Measurements from ENCODE around the gene VPS45. TPM values are rescaled to one million over a fixed set of nuclear protein-coding genes. Genes with fewer than 3 reads are reported as not detected.
"Not testable (repeated sequence)": the region's sequence is repeated elsewhere in the genome, so short reads cannot be mapped to it uniquely, and the experiment has no call there.

The VPS45 gene
- total and polyA plus RNA-seq, 3 donors from 2014 or later: 28.4 to 50.7 (median 50.3) TPM

DNA sequence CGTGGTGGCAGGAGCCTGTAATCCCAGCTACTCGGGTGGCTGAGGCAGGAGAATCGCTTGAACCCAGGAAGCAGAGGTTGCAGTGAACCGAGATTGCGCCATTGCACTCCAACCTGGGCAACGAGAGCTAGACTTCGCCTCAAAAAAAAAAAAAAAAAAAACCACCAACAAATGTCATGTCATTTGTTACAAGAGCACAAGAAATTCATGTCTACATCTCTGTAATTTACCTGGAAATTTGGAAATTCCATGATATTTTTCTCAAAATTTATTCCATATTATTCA lies 16.5 kb upstream of the VPS45 start:
- intact Hi-C loops (cut with DNase I; ENCODE audit: low total_unique reads): loop anchor here (10.0 kb wide), 1 partner anchor 76 kb away; no protein-coding TSS in a partner anchor
- DNase-seq: no peak
- WGBS, 2 donors: 67 to 72% methylated on average over 7 of the region's 7 CpGs
- H3K9me3 ChIP-seq: no peaks in the 10 kb centered on the region
- H3K4me1 ChIP-seq: no peaks in the 10 kb centered on the region
- H3K4me3 ChIP-seq: no peak overlapping the region
- H3K27ac ChIP-seq: no peak overlapping the region
- no peaks in the 10 kb centered on the region for H3K27me3 ChIP-seq
- TF ChIP-seq POLR2A (IDR thresholded peaks at IDR 0.05): no peak
- TF ChIP-seq, protein P1, sequence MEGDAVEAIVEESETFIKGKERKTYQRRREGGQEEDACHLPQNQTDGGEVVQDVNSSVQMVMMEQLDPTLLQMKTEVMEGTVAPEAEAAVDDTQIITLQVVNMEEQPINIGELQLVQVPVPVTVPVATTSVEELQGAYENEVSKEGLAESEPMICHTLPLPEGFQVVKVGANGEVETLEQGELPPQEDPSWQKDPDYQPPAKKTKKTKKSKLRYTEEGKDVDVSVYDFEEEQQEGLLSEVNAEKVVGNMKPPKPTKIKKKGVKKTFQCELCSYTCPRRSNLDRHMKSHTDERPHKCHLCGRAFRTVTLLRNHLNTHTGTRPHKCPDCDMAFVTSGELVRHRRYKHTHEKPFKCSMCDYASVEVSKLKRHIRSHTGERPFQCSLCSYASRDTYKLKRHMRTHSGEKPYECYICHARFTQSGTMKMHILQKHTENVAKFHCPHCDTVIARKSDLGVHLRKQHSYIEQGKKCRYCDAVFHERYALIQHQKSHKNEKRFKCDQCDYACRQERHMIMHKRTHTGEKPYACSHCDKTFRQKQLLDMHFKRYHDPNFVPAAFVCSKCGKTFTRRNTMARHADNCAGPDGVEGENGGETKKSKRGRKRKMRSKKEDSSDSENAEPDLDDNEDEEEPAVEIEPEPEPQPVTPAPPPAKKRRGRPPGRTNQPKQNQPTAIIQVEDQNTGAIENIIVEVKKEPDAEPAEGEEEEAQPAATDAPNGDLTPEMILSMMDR (IDR thresholded peaks at IDR 0.05): no peak
- no peaks in the 10 kb centered on the region for H3K36me3 ChIP-seq (ENCODE audit: low read depth, missing control alignments)

DNA sequence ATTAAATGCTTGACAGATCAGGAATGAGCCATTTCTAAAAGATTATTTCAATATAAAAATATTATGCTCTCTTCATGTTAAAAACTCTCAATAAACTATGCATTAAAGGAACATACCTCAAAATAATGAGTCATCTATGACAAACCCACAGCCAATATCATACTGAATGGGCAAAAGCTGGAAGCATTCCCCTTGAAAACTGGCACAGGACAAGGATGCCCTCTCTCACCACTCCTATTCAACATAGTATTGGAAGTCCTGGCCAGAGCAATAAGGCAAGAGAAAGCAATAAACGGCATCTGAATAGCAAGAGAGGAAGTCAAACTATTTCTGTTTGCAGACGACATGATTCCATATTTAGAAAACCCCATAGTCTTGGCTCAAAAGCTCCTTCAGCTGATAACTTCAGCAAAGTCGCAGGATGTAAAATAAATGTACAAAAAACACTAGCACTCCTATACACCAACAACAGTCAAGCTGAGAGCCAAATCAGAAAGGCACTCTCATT lies 15.6 kb upstream of the VPS45 start:
- H3K36me3 ChIP-seq (ENCODE audit: low read depth, missing control alignments); DNase-seq; H3K4me1 ChIP-seq; H3K27ac ChIP-seq; H3K9me3 ChIP-seq; H3K4me3 ChIP-seq; H3K27me3 ChIP-seq: not testable (repeated sequence)
- 49 to 69% methylated on average over 3 of the region's 3 CpGs for WGBS, 2 donors
- intact Hi-C loops (cut with DNase I; ENCODE audit: low total_unique reads): loop anchor here (10.0 kb wide), 1 partner anchor 77 kb away; no protein-coding TSS in a partner anchor

DNA sequence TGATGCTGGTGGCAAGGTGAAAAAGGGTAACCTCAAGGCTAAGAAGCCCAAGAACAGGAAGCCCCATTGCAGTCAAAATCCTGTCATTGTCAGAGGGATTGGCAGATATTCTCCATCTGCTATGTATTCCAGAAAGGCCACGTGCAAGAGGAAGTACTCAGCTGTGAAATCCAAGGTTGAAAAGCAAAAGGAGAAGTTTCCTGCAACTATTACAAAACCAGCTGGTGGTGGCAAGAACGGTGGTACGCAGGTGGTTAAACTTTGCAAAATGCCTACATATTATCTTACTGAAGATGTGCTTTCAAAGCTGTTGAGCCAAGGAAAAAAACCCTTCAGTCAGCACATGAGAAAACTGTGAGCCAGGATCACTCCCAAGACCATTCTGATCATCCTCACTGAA lies 13.7 kb upstream of the VPS45 start:
- intact Hi-C loops (cut with DNase I; ENCODE audit: low total_unique reads): loop anchor here (10.0 kb wide), 1 partner anchor 79 kb away; no protein-coding TSS in a partner anchor
- Histone ChIP-seq H3K36me3 (ENCODE audit: low read depth, missing control alignments) (no peaks in the 10 kb centered on the region), H3K4me1 (no peaks in the 10 kb centered on the region), H3K4me3 (no peak overlapping the region), H3K27me3 (no peaks in the 10 kb centered on the region), H3K9me3 (no peaks in the 10 kb centered on the region), H3K27ac (no peak overlapping the region)
- WGBS, 2 donors: 65 to 68% methylated on average over 3 of the region's 3 CpGs
- DNase-seq: no peak
- no peak for TF ChIP-seq POLR2A (IDR thresholded peaks at IDR 0.05)
- TF ChIP-seq, protein P1 (IDR thresholded peaks at IDR 0.05): no peak

DNA sequence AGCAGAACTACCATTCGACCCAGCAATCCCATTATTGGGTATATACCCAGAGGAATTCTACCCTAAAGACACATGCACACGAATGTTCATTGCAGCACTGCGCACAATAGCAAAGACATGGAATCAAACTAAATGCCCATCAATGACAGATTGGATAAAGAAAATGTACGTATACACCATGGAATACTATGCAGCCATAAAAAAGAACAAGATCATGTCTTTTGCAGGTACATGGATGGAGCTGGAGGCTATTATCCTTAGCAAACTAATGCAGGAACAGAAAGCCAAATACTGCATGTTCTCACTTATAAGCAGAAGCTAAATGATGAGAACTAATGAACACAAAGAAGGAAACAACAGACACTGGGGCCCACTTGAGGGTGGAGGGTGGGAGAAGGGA lies 12.1 kb upstream of the VPS45 start:
- not testable (repeated sequence) for H3K9me3 ChIP-seq; H3K36me3 ChIP-seq (ENCODE audit: low read depth, missing control alignments); H3K4me3 ChIP-seq; H3K27me3 ChIP-seq; H3K27ac ChIP-seq; DNase-seq; H3K4me1 ChIP-seq
- 83 to 96% methylated on average over 4 of the region's 4 CpGs for WGBS, 2 donors
- intact Hi-C loops (cut with DNase I; ENCODE audit: low total_unique reads): loop anchor here (10.0 kb wide), 1 partner anchor 81 kb away; no protein-coding TSS in a partner anchor

DNA sequence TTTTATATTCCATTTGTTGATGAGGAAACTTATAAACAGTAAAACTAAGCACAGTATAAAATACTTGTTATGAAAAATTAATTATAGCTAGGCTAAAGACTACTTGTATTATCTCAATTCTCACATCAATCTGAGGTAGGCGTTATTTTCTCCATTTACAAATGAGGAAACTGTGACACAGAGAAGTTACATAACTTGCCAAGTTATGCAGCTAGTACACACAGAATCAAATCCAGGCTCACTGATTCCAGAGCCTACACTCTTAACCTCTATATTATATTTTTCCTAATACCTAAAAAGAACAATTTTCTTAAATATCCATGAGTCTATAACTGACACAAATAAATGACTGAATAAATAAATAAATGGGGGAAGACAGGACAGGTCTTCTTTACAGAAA lies 11.2 kb upstream of the VPS45 start:
- no peaks in the 10 kb centered on the region for H3K9me3 ChIP-seq
- H3K36me3 ChIP-seq (ENCODE audit: low read depth, missing control alignments): no peaks in the 10 kb centered on the region
- no peak overlapping the region for H3K27ac ChIP-seq
- H3K4me1 ChIP-seq: no peaks in the 10 kb centered on the region
- TF ChIP-seq, protein P1 (IDR thresholded peaks at IDR 0.05): no peak
- no peak for TF ChIP-seq POLR2A (IDR thresholded peaks at IDR 0.05)
- H3K4me3 ChIP-seq: no peak overlapping the region
- intact Hi-C loops (cut with DNase I; ENCODE audit: low total_unique reads): loop anchor here (10.0 kb wide), 1 partner anchor 82 kb away; no protein-coding TSS in a partner anchor
- 79 to 88% methylated on average over 1 of the region's 1 CpG for WGBS, 2 donors
- DNase-seq: no peak
- H3K27me3 ChIP-seq: no peaks in the 10 kb centered on the region

DNA sequence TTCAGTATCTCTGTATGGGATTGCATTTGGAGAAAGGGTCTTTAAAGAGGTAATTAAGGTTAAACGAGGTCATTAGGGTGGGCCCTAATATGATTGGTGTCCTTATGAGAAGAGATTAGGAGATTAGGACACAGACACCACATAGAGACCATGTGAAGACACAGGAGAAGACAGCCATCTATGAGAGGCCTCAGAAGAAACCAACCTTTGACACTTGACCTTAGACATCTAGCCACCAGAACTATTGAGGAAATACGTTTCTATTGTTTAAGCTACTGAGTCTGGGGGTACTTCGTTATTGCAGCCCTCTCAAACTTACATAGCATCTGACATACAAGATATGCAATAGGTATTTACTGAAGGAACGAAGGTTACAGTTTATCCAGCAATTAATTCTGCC lies 7.3 kb upstream of the VPS45 start:
- TF ChIP-seq, protein P1 (IDR thresholded peaks at IDR 0.05): no peak
- TF ChIP-seq POLR2A (IDR thresholded peaks at IDR 0.05): no peak
- intact Hi-C loops (cut with DNase I; ENCODE audit: low total_unique reads): no loop called here
- Histone ChIP-seq H3K36me3 (ENCODE audit: low read depth, missing control alignments) (no peaks in the 10 kb centered on the region), H3K4me3 (no peak overlapping the region), H3K4me1 (no peaks in the 10 kb centered on the region), H3K9me3 (no peaks in the 10 kb centered on the region), H3K27ac (no peak overlapping the region), H3K27me3 (no peaks in the 10 kb centered on the region)
- 81 to 83% methylated on average over 4 of the region's 4 CpGs for WGBS, 2 donors
- no peak for DNase-seq
